HG03159 (cell line): ENCODE data around the gene ZNF407.

Experiments used
- ATAC-seq: cut with Tn5 transposase; IDR thresholded peaks from one replicate; pipeline ENCODE4 v1.9.1; 2021; ENCODE audit warnings: mild to moderate bottlenecking, moderate library complexity; ENCODE audit not compliant: unreplicated experiment

Gene ZNF407

DNA sequence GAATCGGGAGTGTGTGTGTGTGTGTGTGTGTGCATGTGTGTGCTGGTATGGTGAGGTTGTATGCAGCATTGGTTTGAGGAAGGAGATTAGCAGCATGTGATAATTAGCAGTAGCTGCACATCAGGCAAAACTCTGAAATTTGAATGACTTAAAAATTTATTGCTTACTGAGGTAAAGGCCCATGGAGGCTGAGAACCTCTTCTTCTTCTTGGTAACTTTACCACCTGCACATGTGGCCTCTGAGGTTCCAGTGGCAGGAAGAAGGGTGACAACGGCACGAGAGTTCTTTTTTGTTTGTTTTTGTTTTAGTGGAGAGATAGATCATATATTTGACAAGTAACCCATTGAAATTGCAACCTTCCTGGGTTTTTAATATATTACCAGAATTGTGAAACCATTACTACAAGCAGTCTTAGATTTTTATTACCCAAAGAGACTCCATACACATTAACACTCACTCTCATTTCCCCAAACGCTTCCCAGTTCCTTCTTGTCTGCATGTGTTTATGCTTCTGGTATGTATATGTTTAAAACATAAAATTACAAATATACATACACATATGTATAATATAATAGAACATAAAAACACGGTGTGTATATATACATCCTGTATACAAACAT lies 319.2 kb downstream of the ZNF407 start:
- ATAC-seq = no peak

DNA sequence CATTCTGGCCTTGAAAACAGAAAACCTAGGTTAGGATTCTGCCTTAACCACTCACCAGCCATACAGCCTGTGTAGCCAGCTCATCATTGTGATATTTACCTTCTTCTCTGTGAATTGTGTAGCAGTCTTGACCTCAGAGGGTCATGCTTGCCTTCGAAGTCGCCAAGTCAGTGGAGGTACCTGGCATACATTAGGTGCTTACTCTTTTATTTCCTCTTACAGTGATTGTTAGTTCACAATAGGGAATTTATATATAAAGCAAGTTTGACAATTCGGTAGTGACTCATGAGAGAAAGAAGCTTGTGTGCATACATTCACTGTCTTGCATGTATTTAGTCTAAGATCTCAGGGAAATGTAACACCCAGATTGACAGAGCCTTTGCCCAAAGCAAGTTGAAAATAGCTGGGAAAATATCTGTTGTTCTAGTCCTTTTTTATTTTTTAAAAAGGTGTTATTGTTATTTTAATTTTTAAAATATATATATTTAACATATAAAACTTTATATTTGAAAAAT lies 320.7 kb downstream of the ZNF407 start:
- ATAC-seq = no peak

DNA sequence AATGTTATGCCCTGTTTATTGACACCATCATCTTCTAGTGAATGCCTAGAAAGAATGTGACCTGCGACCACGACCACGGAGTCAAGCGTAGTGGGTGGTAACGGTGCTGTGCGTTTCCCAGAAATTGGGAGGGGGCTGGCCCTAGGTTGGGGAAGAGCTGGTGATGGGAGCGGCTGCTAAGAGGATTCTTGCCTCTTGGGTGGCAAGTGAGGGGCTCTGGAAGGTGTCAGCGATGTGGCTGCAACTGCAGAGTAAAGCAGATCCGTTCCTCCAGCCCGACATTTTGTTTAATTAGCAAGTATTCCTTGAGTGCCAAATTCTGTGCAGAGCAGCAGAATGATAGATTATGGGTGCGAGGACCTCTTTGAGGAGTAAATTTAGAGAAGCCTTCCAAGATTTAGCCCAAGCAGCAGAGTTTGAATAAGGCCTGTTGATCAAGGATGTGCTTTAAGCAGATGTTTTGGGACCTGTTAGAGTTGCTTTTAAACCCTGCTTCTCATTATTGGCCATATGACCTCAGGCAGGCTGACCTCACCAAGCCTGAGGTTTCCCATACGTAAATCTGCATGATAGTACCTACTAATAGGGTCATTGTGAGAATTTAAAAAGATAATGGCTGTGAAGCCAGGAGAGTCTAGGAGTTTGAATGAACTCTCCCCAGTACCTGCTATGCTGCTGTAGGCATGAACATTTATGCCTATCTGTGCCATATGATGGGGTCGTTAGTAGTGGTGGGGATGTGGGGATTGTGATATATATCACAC lies 323.6 kb downstream of the ZNF407 start:
- ATAC-seq = no peak

DNA sequence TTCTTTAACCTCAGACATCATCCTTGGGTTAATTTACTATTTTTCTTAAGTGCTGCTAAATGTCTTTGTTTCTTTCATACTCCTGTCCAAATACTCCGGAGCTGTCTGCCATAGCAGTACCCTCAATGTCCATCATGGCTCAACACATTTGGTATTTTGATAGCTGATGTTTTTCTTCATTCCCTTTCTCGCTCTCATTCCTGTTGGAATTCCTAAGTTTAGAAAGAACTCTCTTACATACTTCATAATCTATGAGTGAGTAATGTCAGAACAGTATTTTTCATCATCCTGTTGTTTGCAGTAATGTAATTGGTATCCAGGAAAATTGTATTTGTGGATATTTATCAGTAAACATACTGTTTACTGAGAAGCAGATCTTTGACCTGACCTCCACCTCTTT lies 328.4 kb downstream of the ZNF407 start:
- no peak for ATAC-seq

GRCh38 chr18:74928194-74928968 lies 330.7 kb downstream of the ZNF407 start:
- no peak for ATAC-seq

DNA sequence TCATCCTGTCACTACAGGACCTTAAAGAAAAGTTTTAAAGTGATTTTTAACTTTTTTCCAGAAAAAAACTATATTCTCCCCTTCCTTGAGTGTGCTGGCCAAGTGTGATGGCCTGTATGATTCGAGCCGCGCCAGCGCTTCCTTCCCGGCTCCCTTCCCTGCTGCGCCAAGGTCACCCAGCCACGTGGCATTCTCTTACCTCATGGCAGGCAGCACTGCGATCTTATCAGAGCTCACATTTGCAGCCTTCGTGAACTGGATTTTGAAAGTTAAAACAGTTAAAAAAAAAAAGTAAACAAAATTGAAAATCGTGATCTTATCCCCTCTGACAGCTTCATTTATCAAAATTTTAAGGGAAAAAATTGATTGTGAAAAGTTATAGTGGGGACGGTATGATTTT lies 331.4 kb downstream of the ZNF407 start:
- ATAC-seq = no peak

DNA sequence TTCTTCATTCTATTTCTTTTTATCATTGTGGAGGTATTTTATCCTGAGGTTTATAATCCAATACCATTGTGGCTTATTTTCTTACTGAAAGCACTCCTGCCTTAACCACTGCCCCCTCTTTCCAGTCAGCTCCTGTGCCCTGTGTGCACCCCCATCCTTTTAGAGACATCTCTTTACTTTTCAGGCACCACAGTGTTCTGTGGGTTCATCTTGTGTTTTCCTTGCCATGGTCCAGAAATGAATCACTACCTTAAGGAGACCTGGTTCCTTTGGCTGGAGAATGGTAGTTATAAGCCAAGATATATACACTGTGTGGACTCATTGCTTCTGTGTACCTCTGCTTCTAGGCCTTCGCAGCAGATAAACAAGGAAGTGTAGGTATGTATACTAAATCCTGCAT lies 332.9 kb downstream of the ZNF407 start:
- no peak for ATAC-seq

DNA sequence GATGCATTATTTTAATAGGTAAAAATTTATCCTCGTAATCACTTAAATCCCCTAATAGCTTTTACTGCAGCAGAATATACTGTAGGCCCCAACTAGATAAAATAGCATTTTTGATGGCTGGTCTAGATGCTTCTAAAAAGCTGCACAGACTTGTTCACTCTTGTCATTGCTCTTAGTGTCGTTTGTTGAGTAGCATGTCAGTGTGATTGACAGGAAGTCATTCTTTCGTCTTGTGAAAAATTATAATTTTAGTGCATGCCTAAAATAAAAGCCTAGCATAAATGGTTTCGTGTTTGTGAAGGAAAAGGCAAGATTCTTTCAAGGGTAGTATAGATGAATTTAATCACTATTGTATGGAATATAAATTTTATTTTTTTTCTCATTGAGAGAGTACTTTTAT lies 336.3 kb downstream of the ZNF407 start:
- ATAC-seq = no peak

GRCh38 chr18:74935434-74935833 lies 337.8 kb downstream of the ZNF407 start:
- no peak for ATAC-seq

- no peak for ATAC-seq
These were observed 338.7 kb downstream of the ZNF407 start for GRCh38 chr18:74936343-74936742.

- no peak for ATAC-seq
These were observed 339.6 kb downstream of the ZNF407 start for GRCh38 chr18:74937291-74937690.

DNA sequence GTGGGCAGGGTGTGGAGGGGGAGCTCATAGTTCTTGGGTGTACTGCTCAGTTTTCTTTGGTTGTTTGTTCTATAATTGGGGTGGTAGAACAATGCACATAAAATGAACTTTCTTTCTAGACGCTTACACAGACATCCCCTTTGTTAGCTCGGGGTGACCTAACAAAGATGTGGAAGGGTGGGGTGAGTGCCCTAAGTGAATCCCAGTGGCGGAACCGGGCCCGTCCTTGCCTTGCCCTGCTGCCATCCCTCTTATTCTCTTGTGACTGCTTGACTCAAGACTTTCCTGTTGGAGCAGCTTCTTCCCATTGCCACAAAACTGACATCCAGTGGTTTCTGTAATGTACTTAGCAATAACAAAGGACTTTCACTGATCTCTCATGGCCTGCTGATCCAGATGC lies 343.2 kb downstream of the ZNF407 start:
- no peak for ATAC-seq

DNA sequence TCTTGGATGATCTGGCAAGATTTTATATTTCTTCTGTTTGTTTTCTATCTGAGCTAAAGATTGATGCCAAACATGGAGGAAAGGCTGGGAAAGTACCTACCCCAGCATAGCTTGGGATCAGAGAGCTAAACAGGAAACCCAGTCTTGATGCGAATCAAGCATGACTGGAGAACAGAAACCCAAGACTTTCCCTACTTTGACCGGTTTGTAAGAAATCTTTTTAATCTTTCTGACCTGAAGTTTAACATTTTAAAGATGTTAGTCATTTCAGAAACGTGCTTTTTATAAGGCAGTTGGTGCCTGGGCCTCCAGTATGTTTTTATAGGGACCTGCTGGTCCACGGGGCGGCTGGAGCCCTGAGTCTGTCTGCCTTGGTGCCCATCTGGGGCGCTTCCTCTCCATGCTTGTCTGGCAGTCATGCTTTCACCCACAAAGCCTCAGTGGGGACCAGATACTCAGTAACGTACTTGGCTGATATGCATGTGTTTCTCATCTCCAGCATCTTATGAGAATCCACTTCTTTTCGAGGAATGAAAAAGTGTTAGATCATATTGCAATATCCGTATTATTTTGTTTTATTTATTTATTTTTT lies 344.7 kb downstream of the ZNF407 start:
- ATAC-seq = peak; percentile 84

DNA sequence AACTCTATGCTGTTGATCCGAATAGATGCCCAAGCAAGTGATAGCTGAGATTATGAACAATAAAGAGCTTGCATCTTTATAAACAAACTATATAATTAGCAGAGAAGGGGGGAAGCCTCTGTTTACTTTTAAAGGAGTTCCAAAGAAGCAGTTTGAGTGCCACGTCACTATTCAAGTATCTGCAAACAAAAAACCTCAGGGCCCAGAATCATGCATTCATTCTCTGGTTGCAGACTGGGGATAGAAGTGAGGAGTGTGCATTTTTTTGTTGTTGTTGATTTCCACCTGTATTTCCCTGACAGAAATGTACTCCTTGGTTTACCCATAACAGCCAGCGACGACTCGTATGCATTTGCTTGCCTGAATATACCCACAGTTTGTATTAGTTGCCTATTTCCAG lies 347.0 kb downstream of the ZNF407 start:
- no peak for ATAC-seq

DNA sequence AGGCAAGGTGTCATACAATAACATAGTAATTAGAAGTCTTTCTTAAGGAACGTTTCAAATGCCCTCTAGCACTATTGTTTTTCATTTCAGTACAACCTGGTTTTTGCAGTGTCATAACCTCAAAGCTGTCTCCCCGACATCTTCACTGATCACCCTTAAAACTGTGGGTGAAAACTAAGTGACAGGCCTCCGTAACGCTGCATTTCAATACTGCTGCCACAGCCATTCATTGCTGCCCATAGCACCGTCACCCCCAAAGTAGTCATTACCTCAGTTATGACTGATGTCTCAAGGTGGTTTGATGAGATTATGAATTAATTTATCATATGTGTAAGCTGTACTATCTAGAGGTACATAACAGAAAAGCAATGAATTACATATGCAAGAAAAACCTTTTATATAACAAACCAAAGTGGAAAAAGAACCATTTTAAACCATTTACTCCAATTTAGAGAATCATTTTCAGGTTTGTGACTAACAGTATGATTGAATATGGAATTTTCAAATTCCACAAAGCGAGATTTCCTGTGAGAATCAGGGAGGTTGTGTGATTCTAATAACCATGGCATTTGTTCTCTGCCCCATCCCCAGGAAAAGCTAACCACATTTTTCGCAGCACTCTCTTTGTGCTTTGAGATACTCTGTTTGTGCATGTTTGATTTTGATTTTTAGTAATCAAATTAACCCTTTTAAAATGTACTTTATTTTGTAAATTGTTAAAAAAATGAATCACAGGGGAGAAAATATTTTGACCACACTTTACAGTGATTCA lies 348.3 kb downstream of the ZNF407 start:
- ATAC-seq = no peak

DNA sequence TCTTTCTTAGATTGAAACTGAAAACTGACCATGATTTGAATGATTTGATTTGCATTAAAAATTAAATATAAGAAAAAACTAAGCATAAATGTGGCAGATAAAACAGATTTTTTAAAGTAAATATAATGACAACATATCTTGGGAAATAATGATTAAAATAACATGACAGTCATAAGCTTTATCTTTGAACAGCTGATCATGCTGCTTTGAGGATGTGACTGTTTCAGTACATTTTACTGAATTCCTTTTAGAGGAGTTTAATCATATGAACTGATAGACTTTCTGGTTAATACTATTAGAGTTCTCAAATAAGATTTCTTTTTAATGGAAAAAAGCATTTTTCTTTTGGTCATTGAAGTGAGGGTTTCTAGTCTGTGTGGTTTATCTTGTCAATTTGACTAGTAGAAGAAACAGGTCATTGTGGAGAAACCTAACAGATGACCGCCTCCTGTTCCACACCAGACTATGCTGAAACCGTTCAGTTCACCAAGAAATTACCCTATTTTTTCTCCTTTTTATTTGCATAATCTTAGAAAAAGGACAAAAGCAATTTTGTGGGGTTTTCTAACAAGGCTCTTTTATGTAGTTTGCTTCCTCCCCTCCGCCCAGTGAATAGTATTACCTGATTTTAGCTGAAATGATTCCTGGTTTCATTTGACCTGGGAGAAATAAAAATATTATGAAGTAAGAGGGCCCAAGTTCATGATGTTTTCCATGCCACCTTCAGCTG lies 349.1 kb downstream of the ZNF407 start:
- ATAC-seq = no peak

- ATAC-seq = no peak
These were observed 349.7 kb downstream of the ZNF407 start for GRCh38 chr18:74947417-74947816.

GRCh38 chr18:74947875-74948274 lies 350.2 kb downstream of the ZNF407 start:
- ATAC-seq = no peak

GRCh38 chr18:74949611-74950010 lies 351.9 kb downstream of the ZNF407 start:
- ATAC-seq = no peak

DNA sequence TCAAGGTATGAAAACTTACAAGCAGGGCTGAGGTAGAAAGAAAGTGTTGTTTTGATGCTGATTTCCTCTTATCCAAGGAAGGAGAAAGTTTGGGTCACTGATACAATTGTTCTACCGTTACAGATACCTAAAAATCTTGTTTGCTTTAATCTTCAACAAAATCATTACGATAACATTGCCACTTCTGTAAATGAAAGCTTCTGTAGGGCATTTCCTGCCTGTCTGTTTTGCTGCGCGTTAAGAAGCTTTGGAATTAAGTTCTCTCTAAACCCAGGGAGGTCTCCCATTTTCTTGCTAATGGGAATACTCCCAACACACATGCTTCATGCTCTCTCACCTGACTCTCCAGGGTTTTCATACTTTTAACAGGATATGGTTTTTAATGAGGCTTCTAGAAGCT lies 352.8 kb downstream of the ZNF407 start:
- no peak for ATAC-seq
